ENCODE data around the gene NUDT3. TPM values are rescaled to one million over a fixed set of nuclear protein-coding genes. Genes with fewer than 3 reads are reported as not detected.
A peak's percentile ranks its signal among the peaks of the same experiment; 100 is the strongest.
"Not testable (repeated sequence)": the region's sequence is repeated elsewhere in the genome, so short reads cannot be mapped to it uniquely, and the experiment has no call there.

NUDT3 gene
- total RNA-seq, 2 experiments from 2014 or later: 8.6 to 13.4 TPM

DNA sequence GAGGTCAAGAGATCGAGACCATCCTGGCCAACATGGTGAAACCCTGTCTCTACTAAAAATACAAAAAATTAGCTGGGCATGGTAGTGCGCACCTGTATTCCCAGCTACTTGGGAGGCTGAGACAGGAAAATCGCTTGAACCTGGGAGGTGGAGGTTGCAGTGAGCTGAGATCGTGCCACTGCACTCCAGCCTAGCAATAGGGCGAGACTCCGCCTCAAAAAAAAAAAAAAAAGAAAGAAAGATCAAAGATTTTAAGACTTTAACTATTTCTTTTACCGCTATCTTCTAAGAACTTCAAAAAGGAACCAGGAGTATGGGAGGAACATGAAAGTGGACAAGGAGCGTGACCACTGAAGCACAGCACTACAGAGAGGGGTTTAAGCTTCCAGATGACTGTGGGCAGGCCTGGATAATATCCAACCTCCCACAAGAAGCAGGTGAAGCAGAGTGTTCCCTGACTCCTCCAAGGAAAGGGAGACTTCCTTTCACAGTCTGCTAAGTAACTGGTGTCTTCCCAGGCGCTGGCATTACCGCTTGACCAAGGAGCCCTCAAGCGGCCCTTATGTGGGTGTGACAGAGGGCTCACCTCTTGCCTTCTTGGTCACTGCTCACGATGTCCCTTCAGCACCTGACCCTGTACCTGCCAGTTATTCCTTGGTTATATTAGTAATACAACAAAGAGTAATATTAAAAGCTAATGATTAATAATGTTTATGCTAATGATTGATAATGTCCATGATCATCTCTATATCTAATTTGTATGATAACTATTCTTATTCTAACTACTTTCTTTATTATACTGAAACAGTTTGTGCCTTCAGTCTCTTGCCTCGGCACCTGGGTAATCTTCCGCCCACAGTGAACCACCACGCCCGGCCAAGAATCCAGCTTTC lies 64.9 kb downstream of the NUDT3 start:
- H3K27me3 Mint-ChIP-seq; H3K4me1 Mint-ChIP-seq; CTCF ChIA-PET; DNase-seq; H3K36me3 Mint-ChIP-seq; H3K27ac Mint-ChIP-seq; H3K4me3 Mint-ChIP-seq; H3K9me3 Mint-ChIP-seq (ENCODE audit: low read depth); ATAC-seq: not testable (repeated sequence)

GRCh38 chr6:34325633-34326032 lies 66.8 kb downstream of the NUDT3 start:
- Mint-ChIP-seq H3K4me3 (no peak overlapping the region), H3K4me1 (no peaks in the 10 kb centered on the region), H3K27ac (no peak overlapping the region), H3K36me3 (peaks cover 6% of the 10 kb centered on the region), H3K9me3 (ENCODE audit: low read depth) (no peaks in the 10 kb centered on the region), H3K27me3 (no peaks in the 10 kb centered on the region)
- CTCF ChIA-PET: no interaction called here
- ATAC-seq: no peak
- no peak for DNase-seq

- Mint-ChIP-seq H3K27ac (no peak overlapping the region), H3K4me3 (no peak overlapping the region), H3K36me3 (peaks cover 1% of the 10 kb centered on the region), H3K4me1 (no peaks in the 10 kb centered on the region), H3K27me3 (no peaks in the 10 kb centered on the region), H3K9me3 (ENCODE audit: low read depth) (no peaks in the 10 kb centered on the region)
- DNase-seq (no peak), ATAC-seq (no peak)
- CTCF ChIA-PET: no interaction called here
Observed at GRCh38 chr6:34324738-34325444, 67.6 kb downstream of the NUDT3 start.

- H3K4me3 Mint-ChIP-seq; H3K9me3 Mint-ChIP-seq (ENCODE audit: low read depth); ATAC-seq; H3K4me1 Mint-ChIP-seq; H3K27me3 Mint-ChIP-seq; DNase-seq; H3K36me3 Mint-ChIP-seq; CTCF ChIA-PET; H3K27ac Mint-ChIP-seq: not testable (repeated sequence)
Observed at GRCh38 chr6:34324221-34324620, 68.2 kb downstream of the NUDT3 start.

DNA sequence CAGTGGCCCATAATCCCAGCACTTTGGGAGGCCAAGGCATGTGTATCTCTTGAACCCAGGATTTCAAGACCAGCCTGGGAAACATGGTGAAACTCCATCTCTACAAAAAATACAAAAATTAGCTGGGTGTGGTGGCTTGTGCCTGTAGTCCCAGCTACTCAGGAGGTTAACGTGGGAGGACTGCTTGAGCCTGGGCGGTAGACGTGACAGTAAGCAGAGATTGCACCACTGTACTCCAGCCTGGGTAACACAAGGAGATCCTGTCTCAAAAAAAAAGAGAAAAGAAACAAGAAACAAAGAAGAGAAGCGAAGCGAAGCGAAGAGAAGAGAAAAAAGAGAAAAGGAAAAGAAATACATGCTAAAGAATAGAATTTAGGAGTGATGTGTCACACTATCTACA lies 69.2 kb downstream of the NUDT3 start:
- ATAC-seq (no peak), DNase-seq (no peak)
- peaks cover 9% of the 10 kb centered on the region for H3K4me1 Mint-ChIP-seq
- CTCF ChIA-PET: no interaction called here
- peaks cover 1% of the 10 kb centered on the region for H3K36me3 Mint-ChIP-seq
- no peak overlapping the region for H3K27ac Mint-ChIP-seq
- H3K4me3 Mint-ChIP-seq: no peak overlapping the region
- no peaks in the 10 kb centered on the region for H3K9me3 Mint-ChIP-seq (ENCODE audit: low read depth)
- no peaks in the 10 kb centered on the region for H3K27me3 Mint-ChIP-seq

DNA sequence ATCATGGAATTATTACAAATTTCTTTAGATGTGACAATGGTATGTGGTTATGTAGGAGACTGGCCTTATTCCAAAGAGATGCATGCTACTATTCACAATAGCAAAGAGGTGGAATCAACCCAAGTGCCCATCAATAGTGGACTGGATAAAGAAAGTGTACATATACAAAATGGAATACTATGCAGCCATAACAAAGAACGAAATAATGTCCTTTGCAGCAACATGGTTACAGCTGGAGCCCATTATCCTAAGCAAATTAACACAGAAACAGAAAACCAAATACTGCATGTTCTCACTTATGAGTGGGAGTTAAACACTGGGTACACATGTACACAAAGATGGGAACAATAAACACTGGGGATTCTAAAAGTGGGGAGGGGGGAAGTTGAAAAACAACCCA lies 69.7 kb downstream of the NUDT3 start:
- CTCF ChIA-PET: no interaction called here
- no peak for ATAC-seq
- Mint-ChIP-seq H3K4me3 (no peak overlapping the region), H3K36me3 (peaks cover 1% of the 10 kb centered on the region), H3K27ac (no peak overlapping the region), H3K4me1 (peaks cover 11% of the 10 kb centered on the region), H3K27me3 (no peaks in the 10 kb centered on the region), H3K9me3 (ENCODE audit: low read depth) (no peaks in the 10 kb centered on the region)
- DNase-seq: no peak

DNA sequence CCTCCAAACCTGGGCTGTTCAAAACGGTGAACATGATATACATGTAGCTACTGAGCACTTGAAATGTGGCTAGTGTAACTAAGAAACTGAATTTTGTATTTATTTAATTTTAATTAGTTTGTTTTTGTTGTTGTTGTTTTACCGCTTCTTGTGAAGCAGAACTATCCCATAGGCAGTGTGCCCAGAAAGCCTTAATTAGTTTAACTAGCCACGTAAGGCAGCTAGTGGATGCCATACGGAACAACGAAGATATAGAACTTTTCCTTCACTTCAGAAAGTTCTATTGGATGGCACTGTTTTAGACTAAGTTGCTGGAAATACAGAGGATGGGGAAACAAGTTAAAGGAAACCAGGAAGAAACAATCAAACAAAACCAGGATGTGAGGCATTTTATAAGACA lies 70.6 kb downstream of the NUDT3 start:
- DNase-seq (no peak), ATAC-seq (no peak)
- no peaks in the 10 kb centered on the region for H3K27me3 Mint-ChIP-seq
- no peaks in the 10 kb centered on the region for H3K9me3 Mint-ChIP-seq (ENCODE audit: low read depth)
- no peak overlapping the region for H3K27ac Mint-ChIP-seq
- H3K4me1 Mint-ChIP-seq: peaks cover 18% of the 10 kb centered on the region
- no peak overlapping the region for H3K4me3 Mint-ChIP-seq
- CTCF ChIA-PET: no interaction called here
- H3K36me3 Mint-ChIP-seq: peaks cover 1% of the 10 kb centered on the region

- H3K4me3 Mint-ChIP-seq: no peak overlapping the region
- H3K36me3 Mint-ChIP-seq: peaks cover 1% of the 10 kb centered on the region
- DNase-seq (no peak), ATAC-seq (no peak)
- CTCF ChIA-PET: no interaction called here
- peaks cover 38% of the 10 kb centered on the region for H3K4me1 Mint-ChIP-seq
- no peaks in the 10 kb centered on the region for H3K27me3 Mint-ChIP-seq
- H3K9me3 Mint-ChIP-seq (ENCODE audit: low read depth): no peaks in the 10 kb centered on the region
- H3K27ac Mint-ChIP-seq: no peak overlapping the region
Observed at GRCh38 chr6:34319471-34319885, 73.0 kb downstream of the NUDT3 start.

GRCh38 chr6:34318499-34319470 lies 73.7 kb downstream of the NUDT3 start:
- Mint-ChIP-seq H3K27ac (peak overlapping the region; percentile 42), H3K27me3 (no peaks in the 10 kb centered on the region), H3K4me3 (no peak overlapping the region), H3K4me1 (peaks cover 38% of the 10 kb centered on the region), H3K36me3 (peaks cover 1% of the 10 kb centered on the region), H3K9me3 (ENCODE audit: low read depth) (no peaks in the 10 kb centered on the region)
- ATAC-seq: peak; percentile 39
- DNase-seq: no peak
- CTCF ChIA-PET: interaction anchor here (0.8 to 1.6 kb wide), 2 partner anchors 14 to 69 kb away, joined by 3 to 4 read pairs; no protein-coding TSS in a partner anchor

- Mint-ChIP-seq H3K9me3 (ENCODE audit: low read depth) (no peaks in the 10 kb centered on the region), H3K36me3 (peaks cover 1% of the 10 kb centered on the region), H3K4me3 (no peak overlapping the region), H3K4me1 (peaks cover 40% of the 10 kb centered on the region), H3K27ac (no peak overlapping the region), H3K27me3 (no peaks in the 10 kb centered on the region)
- DNase-seq (no peak), ATAC-seq (no peak)
- CTCF ChIA-PET: interaction anchor here (0.8 to 1.6 kb wide), 2 partner anchors 15 to 69 kb away, joined by 3 to 4 read pairs; no protein-coding TSS in a partner anchor
Observed at GRCh38 chr6:34317882-34318498, 74.5 kb downstream of the NUDT3 start.

- H3K27me3 Mint-ChIP-seq: no peaks in the 10 kb centered on the region
- H3K4me1 Mint-ChIP-seq: peaks cover 40% of the 10 kb centered on the region
- ATAC-seq (peak; percentile 36), DNase-seq (no peak)
- H3K27ac Mint-ChIP-seq: no peak overlapping the region
- no peaks in the 10 kb centered on the region for H3K9me3 Mint-ChIP-seq (ENCODE audit: low read depth)
- no peak overlapping the region for H3K4me3 Mint-ChIP-seq
- peaks cover 1% of the 10 kb centered on the region for H3K36me3 Mint-ChIP-seq
- CTCF ChIA-PET: interaction anchor here (1.6 kb wide), 1 partner anchor 68 kb away, joined by 4 read pairs; no protein-coding TSS in a partner anchor
Observed at GRCh38 chr6:34317172-34317477, 75.3 kb downstream of the NUDT3 start.

DNA sequence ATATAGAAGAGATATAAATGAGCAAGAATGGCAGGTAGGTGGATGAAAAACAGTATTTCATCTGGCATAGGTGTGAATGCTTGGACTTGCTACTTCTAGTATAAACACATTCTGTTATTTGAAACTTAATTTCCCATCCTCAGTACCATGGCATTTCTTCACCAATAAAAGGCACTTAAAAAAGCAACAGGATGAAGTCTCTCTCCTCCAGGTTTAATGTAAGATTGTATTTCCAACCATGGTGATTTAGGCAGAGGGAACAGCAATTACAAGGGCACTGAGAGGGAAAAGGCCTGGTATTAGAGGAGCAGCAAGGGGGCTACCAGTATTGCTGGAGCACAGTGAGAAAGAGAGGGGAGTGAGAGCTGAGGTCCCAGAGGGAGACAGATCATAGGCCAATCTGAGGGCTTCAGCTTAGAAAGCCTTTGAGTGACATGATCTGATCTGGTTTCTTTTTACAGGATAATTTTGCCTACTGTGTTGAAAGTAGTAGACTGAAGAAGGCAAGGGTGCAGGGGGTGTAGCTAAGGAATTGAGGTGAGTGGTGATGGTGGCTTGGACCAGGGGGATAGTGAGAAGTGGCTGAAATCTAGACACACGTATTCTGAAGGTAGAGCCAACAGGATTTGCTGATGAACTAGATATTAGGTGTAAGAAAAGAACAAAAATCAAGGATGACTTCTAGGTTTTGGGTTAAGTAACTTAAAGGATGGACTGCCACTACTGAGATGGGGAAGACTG lies 75.9 kb downstream of the NUDT3 start:
- Mint-ChIP-seq H3K4me3 (no peak overlapping the region), H3K9me3 (ENCODE audit: low read depth) (no peaks in the 10 kb centered on the region), H3K27me3 (no peaks in the 10 kb centered on the region), H3K36me3 (no peaks in the 10 kb centered on the region), H3K27ac (no peak overlapping the region), H3K4me1 (peaks cover 40% of the 10 kb centered on the region)
- CTCF ChIA-PET: interaction anchor here (1.6 kb wide), 2 partner anchors 67 to 68 kb away, joined by 3 to 4 read pairs; no protein-coding TSS in a partner anchor
- peak; percentile 30 for ATAC-seq
- DNase-seq: no peak
